SU-DHL-6 (cell line): Measurements from ENCODE around the gene SOX13.

Experiments
- H2AFZ ChIP-seq: fragments of 200-600 bp; sonication (generic); 2 replicates; pipeline ENCODE4 v1.6.1; 2014; ENCODE audit warnings: low read depth, mild to moderate bottlenecking, moderate library complexity, mixed read lengths, antibody characterized with exemption, low read length; ENCODE audit not compliant: severe bottlenecking
- H3F3A ChIP-seq: fragments of 200-600 bp; shearing (Covaris generic); 2 replicates; pipeline ENCODE4 v1.6.0; 2016; ENCODE audit warnings: antibody characterized with exemption, mild to moderate bottlenecking; ENCODE audit not compliant: insufficient read depth
- H3K27ac ChIP-seq: fragments of 200-600 bp; sonication (generic); 2 replicates; pipeline ENCODE4 v1.5.1; 2016; ENCODE audit warnings: low read depth, mild to moderate bottlenecking, low read length, moderate library complexity, mixed read lengths
- H3K27me3 ChIP-seq: fragments of 200-600 bp; sonication (generic), shearing (Covaris generic); 2 replicates; pipeline ENCODE4 v1.6.0; 2014; ENCODE audit warnings: mild to moderate bottlenecking, low read length
- H3K36me3 ChIP-seq: fragments of 200-600 bp; sonication (generic); 2 replicates; pipeline ENCODE4 v1.6.1; 2014; ENCODE audit warnings: mild to moderate bottlenecking, low read length, mixed read lengths
- H3K4me2 ChIP-seq: fragments of 300-600, 200-600 bp; shearing (Covaris generic), sonication (generic); 2 replicates; pipeline ENCODE4 v1.6.0; 2014; ENCODE audit warnings: low read length, low read depth, mild to moderate bottlenecking; ENCODE audit not compliant: poor library complexity, severe bottlenecking
- H3K4me3 ChIP-seq: fragments of 200-600 bp; sonication (generic); 2 replicates; pipeline ENCODE4 v1.5.1; 2014; ENCODE audit warnings: antibody characterized with exemption, low read length, mild to moderate bottlenecking, mixed read lengths; ENCODE audit not compliant: insufficient read depth, poor library complexity, severe bottlenecking
- H3K79me2 ChIP-seq: fragments of 200-600 bp; sonication (generic); 2 replicates; pipeline ENCODE4 v1.6.1; 2014; ENCODE audit warnings: mild to moderate bottlenecking, low read length, moderate library complexity; ENCODE audit not compliant: insufficient read depth
- H3K9ac ChIP-seq: fragments of 200-600 bp; sonication (generic); 2 replicates; pipeline ENCODE4 v1.7.0; 2014; ENCODE audit warnings: mild to moderate bottlenecking, low read length
- H3K9me2 ChIP-seq: fragments of 200-600 bp; sonication (generic); replicated peaks from 2 replicates; pipeline ENCODE4 v1.6.1; 2014; ENCODE audit warnings: low read length; ENCODE audit not compliant: insufficient read depth
- H3K9me3 ChIP-seq: fragments of 200-600 bp; sonication (generic); 2 replicates; pipeline ENCODE4 v1.6.1; 2014; ENCODE audit warnings: low read length, mixed read lengths; ENCODE audit not compliant: insufficient read depth
- H4K20me1 ChIP-seq: fragments of 200-600 bp; sonication (generic); 2 replicates; pipeline ENCODE4 v1.6.1; 2014; ENCODE audit warnings: low read depth, mild to moderate bottlenecking, antibody characterized with exemption, low read length, moderate library complexity, mixed read lengths
- EZH2phosphoT487 ChIP-seq: fragments of 200-600 bp; sonication (generic), shearing (Covaris generic); conservative IDR thresholded peaks from 2 replicates; pipeline ENCODE4 v1.6.1; 2018; ENCODE audit warnings: mild to moderate bottlenecking, antibody characterized with exemption, low read length, moderate library complexity, mixed read lengths
- TF ChIP-seq, protein P1 (sequence below): fragments of 200-600 bp; sonication (generic); IDR thresholded peaks from one replicate; pipeline ENCODE4 v1.5.1; 2017; ENCODE audit warnings: antibody characterized with exemption, mild to moderate bottlenecking, low read length, moderate library complexity; ENCODE audit not compliant: insufficient read depth, poor library complexity, severe bottlenecking

The SOX13 gene

DNA sequence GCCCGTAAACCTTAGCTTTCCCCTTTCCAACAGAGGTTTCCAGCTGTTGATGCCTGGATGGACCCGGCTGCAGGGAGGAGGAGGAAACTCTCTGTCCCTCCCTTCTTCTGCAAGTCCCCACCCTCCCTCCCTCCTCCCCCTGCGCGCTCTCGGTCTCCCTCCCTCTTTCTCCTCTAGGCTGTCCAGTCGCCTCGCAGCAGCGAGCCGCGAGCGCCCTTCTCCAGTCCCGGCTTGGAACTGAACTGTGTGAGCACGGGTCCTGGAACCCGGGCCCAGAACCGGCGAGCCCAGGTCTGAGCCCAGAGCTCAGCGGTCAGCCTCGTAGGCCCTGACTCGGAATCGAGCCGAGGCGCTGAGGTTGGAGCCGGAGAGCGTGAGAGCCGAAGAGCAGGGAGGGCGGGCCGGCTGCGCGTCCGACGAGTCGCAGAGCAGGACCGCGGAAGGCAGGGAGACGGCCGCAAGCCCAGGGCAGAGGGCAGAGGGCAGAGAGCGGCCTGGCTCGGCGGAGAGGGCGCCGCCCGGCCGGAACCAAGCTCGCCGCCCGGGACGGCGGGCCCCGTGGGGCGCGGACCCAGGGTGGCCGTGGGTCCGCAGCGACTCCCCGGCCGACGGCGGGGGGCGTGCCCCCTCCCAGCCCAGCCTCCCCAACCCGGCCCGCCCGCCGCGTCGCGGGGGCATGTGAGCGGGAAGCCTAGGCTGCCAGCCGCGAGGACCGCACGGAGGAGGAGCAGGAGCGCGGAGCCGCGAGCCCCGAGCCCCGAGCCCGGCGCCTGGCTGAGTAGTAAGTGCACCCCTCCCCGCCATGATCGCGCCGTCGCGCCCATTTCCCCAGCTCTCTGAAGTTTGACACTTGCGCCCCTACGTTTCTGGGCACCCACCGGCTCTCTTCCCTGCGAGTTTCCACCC, at the start of gene SOX13:
TSS of gene SOX13 (plus strand) at position 185 of the 906 bp plus-strand sequence. CDS start 39,801 bp downstream, outside the sequence.
- Histone ChIP-seq H3K36me3 (no peaks in the 10 kb centered on the region), H3K4me3 (no peak within 1 kb of the TSS), H3F3A (no peaks in the 10 kb centered on the region), H2AFZ (no peak within 1 kb of the TSS), H3K27me3 (0 out of 2 replicates have a peak, but pooled peaks cover 3% of the 10 kb centered on the region), H3K27ac (no peak within 1 kb of the TSS), H3K79me2 (no peaks in the 10 kb centered on the region), H3K4me2 (no peak within 1 kb of the TSS), H4K20me1 (no peaks in the 10 kb centered on the region), H3K9me2 (no peaks in the 10 kb centered on the region), H3K9me3 (no peaks in the 10 kb centered on the region), H3K9ac (no peak within 1 kb of the TSS)
- TF ChIP-seq EZH2phosphoT487, result no peak
- TF ChIP-seq, protein P1, sequence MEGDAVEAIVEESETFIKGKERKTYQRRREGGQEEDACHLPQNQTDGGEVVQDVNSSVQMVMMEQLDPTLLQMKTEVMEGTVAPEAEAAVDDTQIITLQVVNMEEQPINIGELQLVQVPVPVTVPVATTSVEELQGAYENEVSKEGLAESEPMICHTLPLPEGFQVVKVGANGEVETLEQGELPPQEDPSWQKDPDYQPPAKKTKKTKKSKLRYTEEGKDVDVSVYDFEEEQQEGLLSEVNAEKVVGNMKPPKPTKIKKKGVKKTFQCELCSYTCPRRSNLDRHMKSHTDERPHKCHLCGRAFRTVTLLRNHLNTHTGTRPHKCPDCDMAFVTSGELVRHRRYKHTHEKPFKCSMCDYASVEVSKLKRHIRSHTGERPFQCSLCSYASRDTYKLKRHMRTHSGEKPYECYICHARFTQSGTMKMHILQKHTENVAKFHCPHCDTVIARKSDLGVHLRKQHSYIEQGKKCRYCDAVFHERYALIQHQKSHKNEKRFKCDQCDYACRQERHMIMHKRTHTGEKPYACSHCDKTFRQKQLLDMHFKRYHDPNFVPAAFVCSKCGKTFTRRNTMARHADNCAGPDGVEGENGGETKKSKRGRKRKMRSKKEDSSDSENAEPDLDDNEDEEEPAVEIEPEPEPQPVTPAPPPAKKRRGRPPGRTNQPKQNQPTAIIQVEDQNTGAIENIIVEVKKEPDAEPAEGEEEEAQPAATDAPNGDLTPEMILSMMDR, result no peak

GRCh38 chr1:204025917-204026707, 46.8 kb upstream of the SOX13 start:
- Histone ChIP-seq H3K4me3 (no peak overlapping the region), H3K9ac (no peak overlapping the region), H2AFZ (no peak overlapping the region), H3K36me3 (no peaks in the 10 kb centered on the region), H3K79me2 (no peaks in the 10 kb centered on the region), H3K9me2 (no peaks in the 10 kb centered on the region), H3F3A (no peaks in the 10 kb centered on the region), H3K27me3 (no peaks in the 10 kb centered on the region), H3K27ac (no peak overlapping the region), H3K9me3 (no peaks in the 10 kb centered on the region), H4K20me1 (no peaks in the 10 kb centered on the region), H3K4me2 (no peak overlapping the region)
- TF ChIP-seq, protein P1, result no peak
- TF ChIP-seq EZH2phosphoT487, result no peak

- TF ChIP-seq, protein P1, result no peak
- TF ChIP-seq EZH2phosphoT487, result no peak
- no peaks in the 10 kb centered on the region for H4K20me1 ChIP-seq
- no peaks in the 10 kb centered on the region for H3K9me2 ChIP-seq
- no peak overlapping the region for H3K4me3 ChIP-seq
- H3K27ac ChIP-seq, result no peak overlapping the region
- no peaks in the 10 kb centered on the region for H3K27me3 ChIP-seq
- H2AFZ ChIP-seq, result no peak overlapping the region
- no peak overlapping the region for H3K9ac ChIP-seq
- no peaks in the 10 kb centered on the region for H3K36me3 ChIP-seq
- no peaks in the 10 kb centered on the region for H3F3A ChIP-seq
- no peaks in the 10 kb centered on the region for H3K79me2 ChIP-seq
- H3K4me2 ChIP-seq, result no peak overlapping the region
- H3K9me3 ChIP-seq, result no peaks in the 10 kb centered on the region
These were observed 45.5 kb upstream of the SOX13 start for GRCh38 chr1:204027446-204027845.
